Heart left ventricle (tissue), 16 donors: Measurements from ENCODE around the gene ETNK2. TPM values are rescaled to one million over a fixed set of nuclear protein-coding genes. Genes with fewer than 3 reads are reported as not detected.

Source experiments
- ATAC-seq, 4 donors: fragments of 200-7000 bp; cut with Tn5 transposase; one replicate each; pipeline ENCODE4 v1.9.1; 2020 to 2022; ENCODE audit warnings: moderate library complexity in 4 of 4, mild to moderate bottlenecking in 3 of 4, moderate number of reproducible peaks in 1 of 4
- DNase-seq, 5 donors: peaks; one replicate each; pipeline ENCODE4 v3.0.0-alpha.2; 2020
- H3K27ac ChIP-seq, 12 donors: fragments of 200-600 bp; sonication (generic) in 4 of 12; one replicate each; pipeline versions ENCODE4 v1.5.0 to v1.8.0; 2016 to 2022; ENCODE audit warnings: mild to moderate bottlenecking in 2 of 12
- H3K27me3 ChIP-seq, 9 donors: fragments of 200-600 bp; sonication (generic) in 2 of 9; one replicate each; pipeline versions ENCODE4 v1.5.1 to v1.8.0; 2016 to 2022; ENCODE audit warnings: mild to moderate bottlenecking in 3 of 9
- H3K36me3 ChIP-seq, 9 donors: fragments of 200-600 bp; sonication (generic) in 2 of 9; one replicate each; pipeline versions ENCODE4 v1.5.0 to v1.8.0; 2018 to 2022; ENCODE audit warnings: mild to moderate bottlenecking in 2 of 9
- H3K4me1 ChIP-seq, 12 donors: fragments of 200-600 bp; sonication (generic) in 4 of 12; one replicate each; pipeline versions ENCODE4 v1.5.0 to v1.8.0; 2016 to 2022; ENCODE audit warnings: mild to moderate bottlenecking in 3 of 12
- H3K4me3 ChIP-seq, 12 donors: fragments of 200-600 bp; sonication (generic) in 4 of 12; one replicate each; pipeline versions ENCODE4 v1.5.0 to v1.8.0; 2017 to 2022; ENCODE audit warnings: mild to moderate bottlenecking in 9 of 12, moderate library complexity in 4 of 12
- H3K9me3 ChIP-seq, 12 donors: fragments of 200-600 bp; sonication (generic) in 4 of 12; one replicate each; pipeline versions ENCODE4 v1.5.0 to v1.8.0; 2016 to 2022; ENCODE audit warnings: mild to moderate bottlenecking in 1 of 12
- POLR2A ChIP-seq, 2 donors: fragments of 450-650 bp; IDR thresholded peaks; one replicate each; pipeline ENCODE4 v1.6.1; 2017; ENCODE audit warnings: antibody characterized with exemption in 2 of 2, mild to moderate bottlenecking in 2 of 2, moderate library complexity in 2 of 2
- WGBS, 4 donors: extraction: QIAGEN DNeasy Blood & Tissue Kit in 2 of 4; methylation state at CpG; one replicate each; pipeline versions ENCODE4 v1.1.5 to v1.1.7; 2013 to 2018; 5-methylcytosine and 5-hydroxymethylcytosine counted together
- intact Hi-C, 10 donors: fragments of 100-400 bp; cut with DNase I; formaldehyde crosslinking; loops; one replicate each; pipeline versions ENCODE4 v1.11.1 to v1.14.2; 2022
- polyA plus RNA-seq, 2 donors: library from polyadenylated mRNA; stranded (reverse); fragments of 200-250 nt; gene quantifications; one replicate each; pipeline ENCODE4 v1.2.3, GENCODE V29; 2013
- total RNA-seq, 9 donors: library from RNA; depleted of rRNA in 2 of 9; stranded (reverse); fragments of >200 nt in 2 of 9; fragmentation: NEBNext Ultra II Directional in 3 of 9; extraction: Animal tissue kit (Norgen Biotek cat#: 25700) in 3 of 9; gene quantifications; one replicate each; pipeline versions ENCODE4 v1.1.0 to v1.2.4, GENCODE V29; 2016 to 2023
- TF ChIP-seq, protein P1 (sequence below), 12 donors: fragments of 200-600 bp; sonication (generic) in 4 of 12; IDR thresholded peaks; one replicate each; pipeline versions ENCODE4 v1.5.0 to v1.8.0; 2018 to 2022; ENCODE audit warnings: antibody characterized with exemption in 12 of 12, mild to moderate bottlenecking in 5 of 12
- donor health status: ischemic (EF 13 %, LVEDD 7.1; RV severe dilation, severe dysfunction).
- donor health status: healthy with polysubstance abuse.
- donor health status: DM: no; HTN: yes; CAD: no.
- donor health status: DM: no; HTN: no; CAD: no.
- donor health status: ischemic (EF 25% LVEDD 6.9; RV normal size, moderate dysfunction).
- donor health status: ischemic (EF 25% LVEDD 5.7; RV mildly dilated, moderate dysfunction).
- donor health status: healthy.
- donor health status: DM: yes; HTN: yes; CAD: no.
- donor health status: ischemic (EF 35%, LVEDD 5.7; RV mildly dilated, moderate dysfunction).
- donor health status: nonischemic (EF 11% LVEDD 7.7; RV severe dilation, severe dysfunction).
- donor health status: DM: yes; HTN: yes; CAD: no.
- donor health status: PGD.
- donor health status: ischemic (EF 29% LVEDD 5.4; RV normal size, mild dysfunction).
- donor health status: nonischemic (EF 23%, LVEDD 6.1; RV moderate dilation, normal function).

Gene ETNK2
- total and polyA plus RNA-seq, 11 donors = 1.1 to 16.3 (median 3.0) TPM

DNA sequence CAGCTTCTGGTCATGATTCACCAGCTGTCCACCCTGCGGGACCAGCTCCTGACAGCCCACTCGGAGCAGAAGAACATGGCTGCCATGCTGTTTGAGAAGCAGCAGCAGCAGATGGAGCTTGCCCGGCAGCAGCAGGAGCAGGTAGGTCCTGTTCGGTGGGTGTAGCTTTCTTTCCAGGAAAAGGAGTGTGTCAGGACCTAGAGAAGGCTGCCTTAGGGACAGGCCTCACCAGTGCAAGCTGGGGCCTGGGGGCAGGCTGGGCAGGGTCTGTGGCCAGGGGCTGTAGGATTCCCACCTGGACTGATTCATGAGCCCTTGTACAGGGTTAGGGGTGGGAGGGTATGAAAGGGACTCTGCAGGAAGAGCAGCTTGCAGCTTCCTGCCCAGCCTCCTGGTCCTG, 35.3 kb downstream of the ETNK2 start:
- DNase-seq (peak in 1 of 5 donors; percentile 11), ATAC-seq (peak in 1 of 4 donors; percentile 22)
- Histone ChIP-seq H3K27ac (no peak overlapping the region), H3K4me1 (peaks cover 0 to 17% (median 0%) of the 10 kb centered on the region in 12 donors), H3K4me3 (no peak overlapping the region), H3K9me3 (no peaks in the 10 kb centered on the region), H3K36me3 (peaks cover 0 to 74% (median 40%) of the 10 kb centered on the region in 9 donors), H3K27me3 (no peaks in the 10 kb centered on the region)
- WGBS, 4 donors = 89 to 96% (median 93%) methylated on average over 4 of the region's 4 CpGs
- intact Hi-C loops = no loop called here
- TF ChIP-seq, protein P1, sequence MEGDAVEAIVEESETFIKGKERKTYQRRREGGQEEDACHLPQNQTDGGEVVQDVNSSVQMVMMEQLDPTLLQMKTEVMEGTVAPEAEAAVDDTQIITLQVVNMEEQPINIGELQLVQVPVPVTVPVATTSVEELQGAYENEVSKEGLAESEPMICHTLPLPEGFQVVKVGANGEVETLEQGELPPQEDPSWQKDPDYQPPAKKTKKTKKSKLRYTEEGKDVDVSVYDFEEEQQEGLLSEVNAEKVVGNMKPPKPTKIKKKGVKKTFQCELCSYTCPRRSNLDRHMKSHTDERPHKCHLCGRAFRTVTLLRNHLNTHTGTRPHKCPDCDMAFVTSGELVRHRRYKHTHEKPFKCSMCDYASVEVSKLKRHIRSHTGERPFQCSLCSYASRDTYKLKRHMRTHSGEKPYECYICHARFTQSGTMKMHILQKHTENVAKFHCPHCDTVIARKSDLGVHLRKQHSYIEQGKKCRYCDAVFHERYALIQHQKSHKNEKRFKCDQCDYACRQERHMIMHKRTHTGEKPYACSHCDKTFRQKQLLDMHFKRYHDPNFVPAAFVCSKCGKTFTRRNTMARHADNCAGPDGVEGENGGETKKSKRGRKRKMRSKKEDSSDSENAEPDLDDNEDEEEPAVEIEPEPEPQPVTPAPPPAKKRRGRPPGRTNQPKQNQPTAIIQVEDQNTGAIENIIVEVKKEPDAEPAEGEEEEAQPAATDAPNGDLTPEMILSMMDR (IDR thresholded peaks at IDR 0.05) = no peak
- no peak for TF ChIP-seq POLR2A (IDR thresholded peaks at IDR 0.05)

DNA sequence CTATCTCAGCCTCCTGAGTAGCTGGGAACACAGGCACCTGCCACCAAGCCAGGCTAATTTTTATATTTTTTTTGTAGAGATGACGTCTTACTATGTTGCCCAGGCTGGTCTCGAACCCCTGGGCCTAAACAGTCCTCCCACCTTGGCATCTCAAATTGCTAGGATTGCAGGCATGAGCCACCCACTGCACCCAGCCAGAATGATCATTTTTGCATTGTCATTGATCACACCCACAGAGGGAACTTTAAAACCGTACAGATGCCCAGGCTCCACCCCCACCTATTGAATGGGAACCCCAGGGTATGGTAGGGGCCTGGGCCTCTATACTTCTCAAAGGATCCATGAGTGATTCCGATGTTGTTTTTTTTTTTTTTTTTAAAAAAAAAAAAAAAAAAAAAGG, 36.7 kb downstream of the ETNK2 start:
- H3K36me3 ChIP-seq = peaks cover 0 to 61% (median 28%) of the 10 kb centered on the region in 9 donors
- peak in 1 of 5 donors; percentile 6 for DNase-seq

DNA sequence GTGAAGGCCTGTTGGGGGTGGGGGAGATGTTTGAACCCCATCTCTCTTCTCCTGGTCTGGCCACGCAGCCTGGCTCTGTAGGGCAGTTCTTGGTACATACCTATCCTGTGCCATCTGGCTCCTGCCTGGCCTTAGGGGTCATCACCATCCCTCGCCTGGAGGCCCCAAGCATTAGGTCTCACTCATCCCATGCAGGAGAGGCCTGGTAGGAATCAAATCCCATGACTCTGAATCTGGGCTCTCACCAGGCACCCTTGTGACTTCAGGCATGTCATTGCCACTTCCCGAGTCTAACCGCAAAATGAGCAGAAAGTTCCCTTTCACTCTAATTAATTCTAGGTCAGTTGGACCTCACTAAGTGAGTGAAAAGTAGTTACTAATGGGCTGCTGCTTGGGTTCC, 37.2 kb downstream of the ETNK2 start:
- Histone ChIP-seq H3K27ac (peak overlapping the region in 1 of 12 donors; percentile 20), H3K36me3 (peaks cover 0 to 56% (median 28%) of the 10 kb centered on the region in 9 donors), H3K9me3 (no peaks in the 10 kb centered on the region), H3K4me1 (peaks cover 0 to 19% (median 4%) of the 10 kb centered on the region in 12 donors), H3K27me3 (no peaks in the 10 kb centered on the region), H3K4me3 (no peak overlapping the region)
- intact Hi-C loops = loop anchor here in 1 of 10 donors (5.0 kb wide), 1 partner anchor 37 kb away; no protein-coding TSS in a partner anchor
- DNase-seq (peak in 1 of 5 donors; percentile 33), ATAC-seq (no peak)
- no peak for TF ChIP-seq POLR2A (IDR thresholded peaks at IDR 0.05)
- TF ChIP-seq, protein P1 (IDR thresholded peaks at IDR 0.05) = no peak
- 85 to 98% (median 96%) methylated on average over 3 to 4 of the region's 4 CpGs for WGBS, 4 donors

More for the DNA sequence above, 36.7 kb downstream of the ETNK2 start:
- Histone ChIP-seq H3K27ac (no peak overlapping the region), H3K4me3 (no peak overlapping the region), H3K9me3 (no peaks in the 10 kb centered on the region), H3K27me3 (no peaks in the 10 kb centered on the region), H3K4me1 (peaks cover 0 to 17% (median 2%) of the 10 kb centered on the region in 12 donors)
- intact Hi-C loops = no loop called here
- no peak for ATAC-seq
- 87 to 96% (median 92%) methylated on average over 4 of the region's 4 CpGs for WGBS, 4 donors
- no peak for TF ChIP-seq POLR2A (IDR thresholded peaks at IDR 0.05)
- TF ChIP-seq, protein P1 (IDR thresholded peaks at IDR 0.05) = no peak

GRCh38 chr1:204113896-204114295, 37.9 kb downstream of the ETNK2 start:
- intact Hi-C loops = loop anchor here in 1 of 10 donors (5.0 kb wide), 1 partner anchor 37 kb away; no protein-coding TSS in a partner anchor
- H3K4me3 ChIP-seq = no peak overlapping the region
- 87 to 89% (median 88%) methylated on average over 1 of the region's 1 CpG for WGBS, 4 donors
- TF ChIP-seq, protein P1 (IDR thresholded peaks at IDR 0.05) = no peak
- TF ChIP-seq POLR2A (IDR thresholded peaks at IDR 0.05) = no peak
- no peaks in the 10 kb centered on the region for H3K9me3 ChIP-seq
- no peaks in the 10 kb centered on the region for H3K27me3 ChIP-seq
- ATAC-seq = no peak
- H3K36me3 ChIP-seq = peaks cover 0 to 48% (median 23%) of the 10 kb centered on the region in 9 donors
- H3K27ac ChIP-seq = no peak overlapping the region
- peaks cover 0 to 26% (median 9%) of the 10 kb centered on the region in 12 donors for H3K4me1 ChIP-seq
- no peak for DNase-seq
